Activated T-helper 2 cell treated with anti-CD3 and anti-CD28 coated beads, Interferon-gamma antibody, Interleukin-2, Interleukin-4, amounts not matched to agents 10 μg/mL and 5 μg/mL and 100 μg/mL, durations not matched to agents 14 hours and 24 hours and 36 hours (primary cell): ENCODE results near the gene MAGEC3. TPM values are rescaled to one million over a fixed set of nuclear protein-coding genes. Genes with fewer than 3 reads are reported as not detected.
"Not testable (repeated sequence)": the region's sequence is repeated elsewhere in the genome, so short reads cannot be mapped to it uniquely, and the experiment has no call there.

Experiments used
- DNase-seq: peaks from one replicate; pipeline ENCODE4 v3.0.0; 2021; ENCODE audit warnings: low spot score
- H3K27ac Mint-ChIP-seq: one replicate; pipeline ENCODE4 v1.8.0; 2021; ENCODE audit warnings: mixed read lengths
- H3K27me3 Mint-ChIP-seq: one replicate; pipeline ENCODE4 v1.8.0; 2021; ENCODE audit warnings: low read depth, mixed read lengths
- H3K36me3 Mint-ChIP-seq: one replicate; pipeline ENCODE4 v1.8.0; 2021; ENCODE audit warnings: low read depth, mixed read lengths
- H3K4me1 Mint-ChIP-seq: one replicate; pipeline ENCODE4 v1.8.0; 2021; ENCODE audit warnings: low read depth, mixed read lengths
- H3K4me3 Mint-ChIP-seq: one replicate; pipeline ENCODE4 v1.8.0; 2021; ENCODE audit warnings: low read depth, mild to moderate bottlenecking, moderate library complexity, mixed read lengths
- H3K9me3 Mint-ChIP-seq: one replicate; pipeline ENCODE4 v1.8.0; 2021; ENCODE audit warnings: mixed read lengths
- intact Hi-C: fragments of 100-400 bp; cut with micrococcal nuclease; formaldehyde crosslinking; loops from one replicate; pipeline ENCODE4 v1.15.1; 2023
- total RNA-seq: library from RNA; stranded (reverse); gene quantifications from 2 replicates; pipeline ENCODE4 v1.2.3, GENCODE V29; 2022

Gene MAGEC3
- total RNA-seq, result not detected in 2 replicates

GRCh38 chrX:141838016-141838415 is at the start of gene MAGEC3:
TSS of gene MAGEC3 (plus strand) at chrX:141838316. CDS start at chrX:141838316, 0 bp downstream.
- Mint-ChIP-seq H3K27ac (no peak within 1 kb of the TSS), H3K4me1 (no peaks in the 10 kb centered on the region), H3K36me3 (no peaks in the 10 kb centered on the region), H3K9me3 (peaks cover 7% of the 10 kb centered on the region), H3K4me3 (no peak within 1 kb of the TSS), H3K27me3 (no peaks in the 10 kb centered on the region)
- intact Hi-C loops, result no loop called here
- DNase-seq, result no peak

GRCh38 chrX:141791856-141792255 is 46.3 kb upstream of the MAGEC3 start:
- H3K9me3 Mint-ChIP-seq, result no peaks in the 10 kb centered on the region
- H3K27me3 Mint-ChIP-seq, result no peaks in the 10 kb centered on the region
- no peak overlapping the region for H3K4me3 Mint-ChIP-seq
- no peak for DNase-seq
- H3K4me1 Mint-ChIP-seq, result no peaks in the 10 kb centered on the region
- H3K27ac Mint-ChIP-seq, result no peak overlapping the region
- intact Hi-C loops, result no loop called here
- no peaks in the 10 kb centered on the region for H3K36me3 Mint-ChIP-seq

GRCh38 chrX:141811438-141811837 is 26.7 kb upstream of the MAGEC3 start:
- intact Hi-C loops, result no loop called here
- DNase-seq, result no peak
- Mint-ChIP-seq H3K27ac (no peak overlapping the region), H3K36me3 (no peaks in the 10 kb centered on the region), H3K9me3 (peaks cover 19% of the 10 kb centered on the region), H3K4me3 (no peak overlapping the region), H3K4me1 (no peaks in the 10 kb centered on the region), H3K27me3 (no peaks in the 10 kb centered on the region)

GRCh38 chrX:141814213-141814857 is 23.8 kb upstream of the MAGEC3 start:
- DNase-seq, result no peak
- intact Hi-C loops, result no loop called here
- H3K4me1 Mint-ChIP-seq, result no peaks in the 10 kb centered on the region
- H3K27me3 Mint-ChIP-seq, result no peaks in the 10 kb centered on the region
- no peak overlapping the region for H3K4me3 Mint-ChIP-seq
- no peak overlapping the region for H3K27ac Mint-ChIP-seq
- H3K36me3 Mint-ChIP-seq, result no peaks in the 10 kb centered on the region
- peaks cover 13% of the 10 kb centered on the region for H3K9me3 Mint-ChIP-seq

- intact Hi-C loops, result no loop called here
- DNase-seq, result no peak
- Mint-ChIP-seq H3K27ac (no peak overlapping the region), H3K36me3 (no peaks in the 10 kb centered on the region), H3K4me1 (no peaks in the 10 kb centered on the region), H3K4me3 (no peak overlapping the region), H3K9me3 (peaks cover 13% of the 10 kb centered on the region), H3K27me3 (no peaks in the 10 kb centered on the region)
These were observed 22.2 kb upstream of the MAGEC3 start for GRCh38 chrX:141815904-141816303.

GRCh38 chrX:141832247-141832646 is 5.9 kb upstream of the MAGEC3 start:
- no peak for DNase-seq
- Mint-ChIP-seq H3K9me3 (peaks cover 3% of the 10 kb centered on the region), H3K27ac (no peak overlapping the region), H3K36me3 (no peaks in the 10 kb centered on the region), H3K27me3 (no peaks in the 10 kb centered on the region), H3K4me3 (no peak overlapping the region), H3K4me1 (no peaks in the 10 kb centered on the region)
- intact Hi-C loops, result no loop called here

GRCh38 chrX:141839856-141840255 is 1.7 kb downstream of the MAGEC3 start:
- no peak for DNase-seq
- Mint-ChIP-seq H3K27me3 (no peaks in the 10 kb centered on the region), H3K9me3 (peaks cover 7% of the 10 kb centered on the region), H3K4me3 (no peak overlapping the region), H3K4me1 (no peaks in the 10 kb centered on the region), H3K36me3 (no peaks in the 10 kb centered on the region), H3K27ac (no peak overlapping the region)
- intact Hi-C loops, result no loop called here

GRCh38 chrX:141857479-141857878 is 19.4 kb downstream of the MAGEC3 start:
- no peaks in the 10 kb centered on the region for H3K4me1 Mint-ChIP-seq
- no peak overlapping the region for H3K27ac Mint-ChIP-seq
- no peak overlapping the region for H3K4me3 Mint-ChIP-seq
- peaks cover 8% of the 10 kb centered on the region for H3K9me3 Mint-ChIP-seq
- intact Hi-C loops, result no loop called here
- no peak for DNase-seq
- no peaks in the 10 kb centered on the region for H3K27me3 Mint-ChIP-seq
- no peaks in the 10 kb centered on the region for H3K36me3 Mint-ChIP-seq

GRCh38 chrX:141879616-141880015 is 41.5 kb downstream of the MAGEC3 start:
- H3K4me3 Mint-ChIP-seq, result no peak overlapping the region
- no peaks in the 10 kb centered on the region for H3K36me3 Mint-ChIP-seq
- DNase-seq, result no peak
- no peak overlapping the region for H3K27ac Mint-ChIP-seq
- no peaks in the 10 kb centered on the region for H3K27me3 Mint-ChIP-seq
- intact Hi-C loops, result no loop called here
- no peaks in the 10 kb centered on the region for H3K4me1 Mint-ChIP-seq
- no peaks in the 10 kb centered on the region for H3K9me3 Mint-ChIP-seq

GRCh38 chrX:141888811-141889210 is 50.7 kb downstream of the MAGEC3 start:
- intact Hi-C loops, H3K9me3 Mint-ChIP-seq, H3K27me3 Mint-ChIP-seq, DNase-seq, H3K27ac Mint-ChIP-seq, H3K4me3 Mint-ChIP-seq, H3K4me1 Mint-ChIP-seq, H3K36me3 Mint-ChIP-seq: not testable (repeated sequence)

GRCh38 chrX:141894733-141895132 is 56.6 kb downstream of the MAGEC3 start:
- H3K9me3 Mint-ChIP-seq, result no peaks in the 10 kb centered on the region
- H3K4me3 Mint-ChIP-seq, result no peak overlapping the region
- no peak overlapping the region for H3K27ac Mint-ChIP-seq
- intact Hi-C loops, result no loop called here
- H3K4me1 Mint-ChIP-seq, result no peaks in the 10 kb centered on the region
- no peak for DNase-seq
- no peaks in the 10 kb centered on the region for H3K27me3 Mint-ChIP-seq
- no peaks in the 10 kb centered on the region for H3K36me3 Mint-ChIP-seq

- no peak for DNase-seq
- no peaks in the 10 kb centered on the region for H3K36me3 Mint-ChIP-seq
- H3K4me1 Mint-ChIP-seq, result no peaks in the 10 kb centered on the region
- H3K27me3 Mint-ChIP-seq, result no peaks in the 10 kb centered on the region
- intact Hi-C loops, result no loop called here
- H3K27ac Mint-ChIP-seq, result no peak overlapping the region
- H3K4me3 Mint-ChIP-seq, result no peak overlapping the region
- H3K9me3 Mint-ChIP-seq, result no peaks in the 10 kb centered on the region
These were observed 59.6 kb downstream of the MAGEC3 start for GRCh38 chrX:141897690-141898089.

GRCh38 chrX:141902366-141902765 is 64.2 kb downstream of the MAGEC3 start:
- Mint-ChIP-seq H3K4me1 (no peaks in the 10 kb centered on the region), H3K27ac (no peak overlapping the region), H3K4me3 (no peak overlapping the region), H3K36me3 (no peaks in the 10 kb centered on the region), H3K9me3 (no peaks in the 10 kb centered on the region), H3K27me3 (no peaks in the 10 kb centered on the region)
- intact Hi-C loops, result no loop called here
- DNase-seq, result no peak
